CD8-positive, alpha-beta memory T cell (primary cell): ENCODE data around the gene OCA2. TPM values are rescaled to one million over a fixed set of nuclear protein-coding genes. Genes with fewer than 3 reads are reported as not detected.

Experiments
- CTCF ChIA-PET: fragments of 350-600 bp; sonication (Branson Sonifier 250); formaldehyde crosslinking; loops from one replicate; lab custom pipeline; 2021; ENCODE audit warnings: antibody characterized with exemption; lab: Charles Lee
- POLR2A ChIA-PET: fragments of 350-600 bp; sonication (Branson Sonifier 250); formaldehyde crosslinking; loops from one replicate; lab custom pipeline; 2021; ENCODE audit warnings: antibody characterized with exemption; lab: Charles Lee
- DNase-seq, 5 donors: peaks; one replicate each; pipeline versions ENCODE4 v3.0.0 to v3.0.0-alpha.2; 2020 to 2022; ENCODE audit warnings: mixed read lengths in 1 of 5
- H3K27ac ChIP-seq: one replicate; pipeline ENCODE4 v1.7.0; 2013; ENCODE audit warnings: low read depth, mild to moderate bottlenecking, low read length, moderate library complexity
- H3K27me3 ChIP-seq: 2 replicates; pipeline ENCODE4 v1.7.0; 2013; ENCODE audit warnings: low read length, mild to moderate bottlenecking; ENCODE audit not compliant: insufficient read depth, poor library complexity, severe bottlenecking
- H3K36me3 ChIP-seq: 2 replicates; pipeline ENCODE4 v1.7.0; 2013; ENCODE audit warnings: mild to moderate bottlenecking, low read length, moderate library complexity; ENCODE audit not compliant: insufficient read depth
- H3K4me1 ChIP-seq: 2 replicates; pipeline ENCODE4 v1.7.0; 2013; ENCODE audit warnings: mild to moderate bottlenecking, low read length, moderate library complexity; ENCODE audit not compliant: insufficient read depth
- H3K4me3 ChIP-seq: 2 replicates; pipeline ENCODE4 v1.7.0; 2013; ENCODE audit warnings: mild to moderate bottlenecking, low read length
- H3K9me3 ChIP-seq: 2 replicates; pipeline ENCODE4 v1.7.0; 2013; ENCODE audit warnings: mild to moderate bottlenecking, low read length
- H3K27ac Mint-ChIP-seq, 8 donors: one replicate each; pipeline ENCODE4 v1.8.0; 2020 to 2021; ENCODE audit warnings: mixed read lengths in 8 of 8, mild to moderate bottlenecking in 6 of 8, inconsistent platforms in 3 of 8, moderate library complexity in 3 of 8
- H3K27me3 Mint-ChIP-seq, 2 donors: one replicate each; pipeline ENCODE4 v1.8.0; 2020 to 2021; ENCODE audit warnings: mixed read lengths in 2 of 2, mild to moderate bottlenecking in 1 of 2, moderate library complexity in 1 of 2
- H3K36me3 Mint-ChIP-seq, 3 donors: one replicate each; pipeline ENCODE4 v1.8.0; 2020 to 2021; ENCODE audit warnings: mixed read lengths in 3 of 3, inconsistent platforms in 1 of 3, mild to moderate bottlenecking in 1 of 3
- H3K4me1 Mint-ChIP-seq, 3 donors: one replicate each; pipeline ENCODE4 v1.8.0; 2020 to 2021; ENCODE audit warnings: mixed read lengths in 3 of 3, inconsistent platforms in 1 of 3, mild to moderate bottlenecking in 1 of 3
- H3K4me3 Mint-ChIP-seq, 7 donors: one replicate each; pipeline ENCODE4 v1.8.0; 2020 to 2021; ENCODE audit warnings: mixed read lengths in 7 of 7, mild to moderate bottlenecking in 6 of 7, moderate library complexity in 4 of 7, inconsistent platforms in 2 of 7
- H3K9me3 Mint-ChIP-seq, 5 donors: one replicate each; pipeline ENCODE4 v1.8.0; 2020 to 2022; ENCODE audit warnings: mixed read lengths in 5 of 5, mild to moderate bottlenecking in 3 of 5, moderate library complexity in 2 of 5, inconsistent platforms in 1 of 5
- polyA plus RNA-seq: library from polyadenylated mRNA; unstranded; fragments of 300-500 nt; fragmentation: Illumina TruSeq; gene quantifications from one replicate; pipeline ENCODE4 v1.2.3, GENCODE V29; 2021
- total RNA-seq, 2 experiments: library from RNA; stranded (reverse); gene quantifications; one replicate each; pipeline ENCODE4 v1.2.3, GENCODE V29; 2021

The OCA2 gene
- total and polyA plus RNA-seq, 3 experiments from 2014 or later: not detected

DNA sequence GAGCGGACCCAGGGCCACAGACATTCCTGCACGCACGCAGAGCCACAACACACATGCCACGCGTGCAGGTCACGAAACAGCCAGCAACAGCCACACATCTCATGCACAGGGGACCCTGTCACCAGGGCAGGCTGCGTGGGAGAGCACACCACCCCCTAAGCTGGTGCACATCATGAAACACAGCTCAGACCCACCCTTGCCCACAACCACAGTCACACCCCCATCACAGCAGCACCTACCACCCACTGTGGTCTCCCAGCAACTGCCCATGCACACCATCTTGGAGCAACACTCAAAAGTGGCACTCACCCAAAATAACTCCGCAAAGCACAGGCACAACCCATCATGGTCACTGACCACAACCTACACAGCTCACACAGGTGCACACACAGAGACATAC, 75.7 kb downstream of the OCA2 start:
- Histone ChIP-seq H3K27me3 (no peaks in the 10 kb centered on the region), H3K9me3 (no peaks in the 10 kb centered on the region), H3K4me3 (no peak overlapping the region), H3K4me1 (no peaks in the 10 kb centered on the region), H3K36me3 (no peaks in the 10 kb centered on the region), H3K27ac (no peak overlapping the region)
- no peak overlapping the region for H3K4me3 Mint-ChIP-seq
- H3K27me3 Mint-ChIP-seq: peaks cover 0 to 3% of the 10 kb centered on the region in 2 donors
- no peaks in the 10 kb centered on the region for H3K4me1 Mint-ChIP-seq
- ChIA-PET CTCF (no interaction called here), POLR2A (no interaction called here)
- H3K27ac Mint-ChIP-seq: no peak overlapping the region
- H3K36me3 Mint-ChIP-seq: no peaks in the 10 kb centered on the region
- peaks cover 0 to 2% (median 0%) of the 10 kb centered on the region in 5 donors for H3K9me3 Mint-ChIP-seq
- DNase-seq: no peak

DNA sequence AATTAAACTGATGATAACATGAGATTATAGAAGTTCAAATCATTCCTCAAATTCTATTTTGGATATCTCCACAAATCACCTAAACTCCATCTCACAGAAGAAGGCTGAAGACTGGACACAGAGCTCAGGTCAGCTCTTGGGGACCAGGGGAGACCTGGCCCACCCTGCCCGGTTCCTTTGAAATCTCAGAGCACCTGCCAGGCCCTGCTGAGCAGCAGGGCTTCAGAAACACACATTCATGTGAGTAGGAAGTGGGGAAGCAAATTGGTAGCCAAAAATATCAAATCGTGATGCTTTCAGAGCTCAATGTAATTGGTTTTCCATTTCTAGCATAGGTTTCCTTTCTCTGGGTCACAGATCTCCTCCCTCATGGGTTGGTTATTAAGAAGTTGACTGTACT, 76.2 kb downstream of the OCA2 start:
- Histone ChIP-seq H3K27ac (no peak overlapping the region), H3K36me3 (no peaks in the 10 kb centered on the region), H3K27me3 (no peaks in the 10 kb centered on the region), H3K4me1 (no peaks in the 10 kb centered on the region), H3K9me3 (no peaks in the 10 kb centered on the region), H3K4me3 (no peak overlapping the region)
- Mint-ChIP-seq H3K4me3 (no peak overlapping the region), H3K27me3 (peaks cover 0 to 3% of the 10 kb centered on the region in 2 donors), H3K9me3 (peaks cover 0 to 3% (median 0%) of the 10 kb centered on the region in 5 donors), H3K4me1 (no peaks in the 10 kb centered on the region), H3K36me3 (no peaks in the 10 kb centered on the region), H3K27ac (no peak overlapping the region)
- POLR2A ChIA-PET: no interaction called here
- CTCF ChIA-PET: no interaction called here
- no peak for DNase-seq

DNA sequence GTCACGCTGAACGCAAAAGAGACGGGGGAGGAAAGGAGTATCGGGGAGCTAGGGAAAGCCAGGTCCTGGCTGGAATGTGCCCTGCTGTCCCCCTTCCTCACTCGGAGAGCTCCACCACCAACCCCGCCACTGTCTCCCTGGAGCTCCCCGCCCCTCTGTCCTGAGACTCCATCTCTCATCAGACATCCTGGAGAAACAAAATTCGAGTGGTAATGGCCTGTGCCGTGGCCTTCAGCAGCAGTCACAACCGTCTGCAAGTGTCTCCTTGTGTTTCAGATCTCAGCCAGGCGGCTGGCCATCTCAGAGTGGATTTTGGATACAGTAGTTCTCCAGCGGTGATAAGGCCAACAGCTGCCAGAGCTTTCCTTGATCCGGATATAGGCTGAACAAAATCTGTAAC, 76.9 kb downstream of the OCA2 start:
- no peaks in the 10 kb centered on the region for H3K9me3 ChIP-seq
- ChIA-PET CTCF (no interaction called here), POLR2A (no interaction called here)
- Mint-ChIP-seq H3K36me3 (no peaks in the 10 kb centered on the region), H3K4me1 (no peaks in the 10 kb centered on the region), H3K27me3 (peaks cover 0 to 3% of the 10 kb centered on the region in 2 donors), H3K4me3 (no peak overlapping the region), H3K27ac (no peak overlapping the region), H3K9me3 (peaks cover 0 to 3% (median 0%) of the 10 kb centered on the region in 5 donors)
- DNase-seq: no peak
- H3K4me1 ChIP-seq: no peaks in the 10 kb centered on the region
- no peaks in the 10 kb centered on the region for H3K27me3 ChIP-seq
- no peak overlapping the region for H3K27ac ChIP-seq
- H3K4me3 ChIP-seq: no peak overlapping the region
- no peaks in the 10 kb centered on the region for H3K36me3 ChIP-seq

DNA sequence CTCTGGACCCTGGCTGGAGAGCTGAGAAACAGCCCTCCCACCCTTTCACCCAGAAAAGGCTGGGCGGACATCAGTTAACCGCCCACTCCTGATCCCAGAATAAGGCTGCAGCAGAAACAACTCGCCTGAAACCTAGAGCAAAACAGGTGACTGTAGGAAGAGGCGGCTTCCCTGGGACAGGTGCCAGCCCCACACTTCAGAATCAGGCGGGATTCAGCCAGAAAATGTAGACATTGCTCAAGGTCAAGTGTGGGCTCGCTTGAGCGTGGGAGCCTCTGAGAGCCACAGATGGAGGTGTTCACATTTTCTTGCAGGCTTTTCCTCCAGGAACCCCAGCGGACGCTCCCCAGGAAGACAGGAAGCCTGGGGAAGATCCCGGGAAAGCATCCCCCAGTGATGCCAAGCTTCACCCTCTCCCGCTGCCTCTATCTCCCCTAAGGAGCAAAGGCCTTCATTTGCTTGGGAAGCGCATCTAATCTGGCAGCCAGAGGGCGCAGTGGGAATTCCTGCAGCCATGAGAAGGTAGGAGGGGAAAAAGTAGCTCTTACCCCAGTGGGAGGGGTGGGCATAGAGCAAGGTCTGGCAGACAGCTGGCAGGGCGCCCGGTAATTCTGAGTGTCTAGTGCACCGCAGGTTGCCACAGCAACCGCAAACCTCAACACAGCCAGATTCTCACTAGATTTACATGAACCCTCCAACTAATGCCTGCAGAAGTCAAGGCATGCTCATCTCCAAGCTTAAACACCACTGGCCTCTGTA, 77.7 kb downstream of the OCA2 start:
- H3K27ac Mint-ChIP-seq: no peak overlapping the region
- peaks cover 0 to 3% of the 10 kb centered on the region in 2 donors for H3K27me3 Mint-ChIP-seq
- Histone ChIP-seq H3K27me3 (no peaks in the 10 kb centered on the region), H3K4me3 (no peak overlapping the region), H3K9me3 (no peaks in the 10 kb centered on the region), H3K4me1 (no peaks in the 10 kb centered on the region), H3K36me3 (no peaks in the 10 kb centered on the region), H3K27ac (no peak overlapping the region)
- ChIA-PET CTCF (no interaction called here), POLR2A (no interaction called here)
- no peaks in the 10 kb centered on the region for H3K36me3 Mint-ChIP-seq
- no peak overlapping the region for H3K4me3 Mint-ChIP-seq
- DNase-seq: no peak
- no peaks in the 10 kb centered on the region for H3K4me1 Mint-ChIP-seq
- peaks cover 0 to 3% (median 0%) of the 10 kb centered on the region in 5 donors for H3K9me3 Mint-ChIP-seq

DNA sequence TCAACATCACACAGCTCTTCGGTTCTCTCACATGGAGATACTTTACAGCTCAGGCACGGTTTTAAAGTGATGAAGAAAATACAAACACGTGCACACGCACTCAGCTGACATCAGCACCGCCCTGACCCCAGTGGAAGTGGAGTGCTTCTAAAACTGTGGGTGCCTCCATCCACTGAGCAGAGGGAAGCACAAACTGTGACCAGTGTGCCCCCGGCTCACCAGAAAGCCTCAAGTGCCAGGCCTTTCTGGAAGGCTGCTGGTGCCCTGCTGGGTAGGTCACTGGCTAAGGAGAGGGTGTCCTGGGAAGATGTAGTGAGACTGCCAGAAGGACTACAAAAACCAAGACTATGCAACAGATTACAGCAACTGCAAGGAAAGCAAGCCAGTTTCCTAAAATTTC, 78.5 kb downstream of the OCA2 start:
- Histone ChIP-seq H3K27me3 (no peaks in the 10 kb centered on the region), H3K4me3 (no peak overlapping the region), H3K4me1 (no peaks in the 10 kb centered on the region), H3K36me3 (no peaks in the 10 kb centered on the region), H3K9me3 (no peaks in the 10 kb centered on the region), H3K27ac (no peak overlapping the region)
- Mint-ChIP-seq H3K4me1 (no peaks in the 10 kb centered on the region), H3K9me3 (peaks cover 0 to 3% (median 0%) of the 10 kb centered on the region in 5 donors), H3K27me3 (peaks cover 0 to 3% of the 10 kb centered on the region in 2 donors), H3K36me3 (no peaks in the 10 kb centered on the region), H3K4me3 (no peak overlapping the region), H3K27ac (no peak overlapping the region)
- ChIA-PET POLR2A (no interaction called here), CTCF (no interaction called here)
- no peak for DNase-seq

DNA sequence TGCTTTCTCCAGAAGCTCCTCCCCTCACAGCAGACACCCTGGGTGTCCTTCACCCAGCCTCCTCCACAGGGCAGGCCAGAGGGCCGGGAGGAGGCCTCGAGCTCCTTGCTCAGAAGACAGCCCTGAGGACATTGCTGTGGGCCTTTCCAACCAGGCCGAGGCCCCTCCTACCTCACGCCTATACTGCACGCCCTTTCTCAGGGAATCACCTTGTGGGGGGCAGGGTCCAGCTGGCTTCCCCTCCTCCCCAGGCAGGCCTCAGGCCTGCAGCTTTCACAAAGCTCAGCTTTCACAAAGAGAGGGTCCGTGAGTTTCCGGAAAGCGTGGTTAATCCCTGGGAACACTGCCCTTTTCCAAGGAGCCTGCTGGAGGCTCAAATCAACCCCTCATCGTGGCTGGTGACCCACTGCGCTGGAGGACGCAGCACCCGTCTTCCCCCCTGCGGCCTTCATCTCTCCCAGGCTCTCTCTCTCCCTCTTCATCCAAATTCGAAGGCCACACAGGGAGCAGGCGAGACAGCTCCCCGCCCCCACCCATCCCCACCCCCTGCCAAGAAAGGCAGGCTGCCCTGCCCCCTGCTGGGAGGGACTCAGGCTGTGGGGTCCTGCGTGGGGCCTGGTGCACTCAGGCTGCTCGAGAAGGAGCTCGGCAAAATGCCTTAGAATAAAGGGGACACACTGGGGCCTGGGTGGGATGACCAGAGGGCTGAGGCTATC, 79.4 kb downstream of the OCA2 start:
- H3K4me1 ChIP-seq: no peaks in the 10 kb centered on the region
- H3K27me3 ChIP-seq: no peaks in the 10 kb centered on the region
- peaks cover 0 to 3% of the 10 kb centered on the region in 2 donors for H3K27me3 Mint-ChIP-seq
- no peak overlapping the region for H3K4me3 Mint-ChIP-seq
- no peak overlapping the region for H3K27ac Mint-ChIP-seq
- peaks cover 0 to 3% (median 0%) of the 10 kb centered on the region in 5 donors for H3K9me3 Mint-ChIP-seq
- DNase-seq: no peak
- H3K36me3 ChIP-seq: no peaks in the 10 kb centered on the region
- no peak overlapping the region for H3K27ac ChIP-seq
- H3K9me3 ChIP-seq: no peaks in the 10 kb centered on the region
- ChIA-PET CTCF (no interaction called here), POLR2A (no interaction called here)
- no peaks in the 10 kb centered on the region for H3K36me3 Mint-ChIP-seq
- no peak overlapping the region for H3K4me3 ChIP-seq
- H3K4me1 Mint-ChIP-seq: no peaks in the 10 kb centered on the region

DNA sequence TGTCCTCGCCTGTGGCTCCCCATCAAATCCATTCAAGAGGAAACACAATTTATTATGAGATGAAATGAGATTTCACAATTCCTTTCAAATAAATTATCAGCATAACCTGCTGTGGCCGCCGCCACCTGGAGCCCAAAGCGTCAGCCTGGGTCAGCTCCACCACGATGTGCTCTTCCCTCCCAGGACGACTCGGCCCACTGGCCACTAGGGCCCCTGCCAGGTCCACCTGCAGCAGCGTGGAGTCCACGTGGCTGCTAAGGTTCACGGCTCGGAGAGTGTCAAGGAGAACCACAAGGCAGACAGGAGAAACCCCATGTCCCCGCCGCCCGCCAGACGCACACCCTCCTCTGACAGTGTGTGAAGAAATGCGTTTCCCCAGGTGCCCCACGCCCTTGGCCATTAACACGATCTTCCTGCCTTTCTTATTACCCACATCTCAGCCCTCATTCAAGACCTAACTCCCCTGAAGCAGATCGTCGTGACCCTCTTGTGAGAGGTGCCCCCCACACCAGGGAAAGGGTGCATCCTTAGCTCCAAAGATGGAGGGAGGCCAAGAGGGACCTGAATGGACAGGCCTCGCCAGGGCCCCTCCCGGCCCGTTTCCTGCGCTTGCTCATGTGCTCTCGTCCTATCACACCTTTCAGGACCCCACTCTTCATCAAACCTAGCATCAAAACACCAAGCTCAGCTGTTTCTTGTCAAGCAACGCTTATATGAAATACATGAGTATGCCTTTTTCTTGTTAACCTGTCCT, 80.6 kb downstream of the OCA2 start:
- peak overlapping the region in 1 of 8 donors; percentile 68 for H3K27ac Mint-ChIP-seq
- peaks cover 0 to under 1% of the 10 kb centered on the region in 2 donors for H3K27me3 Mint-ChIP-seq
- Histone ChIP-seq H3K4me1 (no peaks in the 10 kb centered on the region), H3K36me3 (no peaks in the 10 kb centered on the region), H3K27ac (no peak overlapping the region), H3K27me3 (no peaks in the 10 kb centered on the region), H3K9me3 (no peaks in the 10 kb centered on the region), H3K4me3 (no peak overlapping the region)
- no peaks in the 10 kb centered on the region for H3K4me1 Mint-ChIP-seq
- peaks cover 0 to 3% (median 0%) of the 10 kb centered on the region in 5 donors for H3K9me3 Mint-ChIP-seq
- no peak overlapping the region for H3K4me3 Mint-ChIP-seq
- POLR2A ChIA-PET: no interaction called here
- no peaks in the 10 kb centered on the region for H3K36me3 Mint-ChIP-seq
- DNase-seq: no peak
- CTCF ChIA-PET: no interaction called here

DNA sequence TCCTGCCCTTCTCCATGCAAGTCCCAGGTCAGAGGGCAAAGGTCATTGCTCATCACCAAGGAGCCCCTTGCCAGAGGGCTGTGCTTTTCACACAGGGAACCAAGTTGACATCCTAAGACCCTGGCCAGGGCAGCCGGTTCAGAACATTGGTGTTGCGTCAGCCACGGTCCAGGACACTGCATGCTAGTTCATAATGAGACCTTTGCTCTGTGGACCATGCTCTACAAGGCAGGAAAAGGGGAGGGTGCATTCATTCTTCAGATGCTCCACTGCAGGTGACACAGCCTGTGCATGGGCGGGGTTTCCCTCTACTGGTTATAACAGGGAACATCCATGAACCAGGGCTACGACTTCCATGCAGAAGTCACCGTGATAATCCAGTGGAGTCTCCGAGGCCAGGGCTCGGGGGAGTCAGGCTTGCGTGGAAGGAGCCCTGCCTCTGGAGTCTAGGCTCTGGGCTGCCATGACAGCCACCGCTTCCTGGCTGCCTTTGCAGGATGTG, 81.6 kb downstream of the OCA2 start:
- CTCF ChIA-PET: no interaction called here
- no peak overlapping the region for H3K4me3 ChIP-seq

More for the DNA sequence above, 81.6 kb downstream of the OCA2 start:
- DNase-seq: no peak
- Histone ChIP-seq H3K27me3 (no peaks in the 10 kb centered on the region), H3K36me3 (no peaks in the 10 kb centered on the region), H3K27ac (no peak overlapping the region), H3K9me3 (no peaks in the 10 kb centered on the region), H3K4me1 (no peaks in the 10 kb centered on the region)
- H3K27me3 Mint-ChIP-seq: no peaks in the 10 kb centered on the region
- no peaks in the 10 kb centered on the region for H3K36me3 Mint-ChIP-seq
- H3K27ac Mint-ChIP-seq: no peak overlapping the region
- no peaks in the 10 kb centered on the region for H3K4me1 Mint-ChIP-seq
- peaks cover 0 to 2% (median 0%) of the 10 kb centered on the region in 5 donors for H3K9me3 Mint-ChIP-seq
- POLR2A ChIA-PET: no interaction called here
- H3K4me3 Mint-ChIP-seq: no peak overlapping the region
